ENCODE measurements around the gene ZNF554.

The ZNF554 gene

DNA sequence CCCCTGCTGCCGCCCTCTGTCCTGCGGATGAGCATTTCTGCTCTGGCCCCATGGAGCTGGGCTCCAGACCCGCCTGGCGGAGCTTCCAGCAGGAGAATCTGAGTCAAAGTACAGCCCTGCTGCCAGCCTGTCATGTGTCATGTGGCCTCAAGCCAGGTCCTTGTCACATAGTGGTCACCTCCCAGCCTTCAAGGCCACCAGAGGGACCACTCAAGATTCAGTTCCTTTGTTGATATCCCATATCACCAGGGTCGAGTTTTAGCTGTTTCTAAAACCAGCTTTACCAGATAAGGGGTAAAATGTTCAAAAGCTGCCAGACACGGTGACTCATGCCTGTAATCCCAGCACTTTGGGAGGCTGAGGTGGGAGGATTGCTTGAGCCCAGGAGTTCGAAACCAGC lies 20.9 kb upstream of the ZNF554 start:
- Mint-ChIP-seq H3K9me3 (no peaks in the 10 kb centered on the region), H3K27me3 (ENCODE audit: low read depth) (no peaks in the 10 kb centered on the region), H3K4me3 (no peak overlapping the region), H3K27ac (no peak overlapping the region), H3K36me3 (ENCODE audit: low read depth) (peaks cover 45% of the 10 kb centered on the region), H3K4me1 (no peaks in the 10 kb centered on the region)
- no peak for TF ChIP-seq CTCF (IDR thresholded peaks at IDR 0.05; ENCODE audit: unreplicated experiment in 3 of 3)

DNA sequence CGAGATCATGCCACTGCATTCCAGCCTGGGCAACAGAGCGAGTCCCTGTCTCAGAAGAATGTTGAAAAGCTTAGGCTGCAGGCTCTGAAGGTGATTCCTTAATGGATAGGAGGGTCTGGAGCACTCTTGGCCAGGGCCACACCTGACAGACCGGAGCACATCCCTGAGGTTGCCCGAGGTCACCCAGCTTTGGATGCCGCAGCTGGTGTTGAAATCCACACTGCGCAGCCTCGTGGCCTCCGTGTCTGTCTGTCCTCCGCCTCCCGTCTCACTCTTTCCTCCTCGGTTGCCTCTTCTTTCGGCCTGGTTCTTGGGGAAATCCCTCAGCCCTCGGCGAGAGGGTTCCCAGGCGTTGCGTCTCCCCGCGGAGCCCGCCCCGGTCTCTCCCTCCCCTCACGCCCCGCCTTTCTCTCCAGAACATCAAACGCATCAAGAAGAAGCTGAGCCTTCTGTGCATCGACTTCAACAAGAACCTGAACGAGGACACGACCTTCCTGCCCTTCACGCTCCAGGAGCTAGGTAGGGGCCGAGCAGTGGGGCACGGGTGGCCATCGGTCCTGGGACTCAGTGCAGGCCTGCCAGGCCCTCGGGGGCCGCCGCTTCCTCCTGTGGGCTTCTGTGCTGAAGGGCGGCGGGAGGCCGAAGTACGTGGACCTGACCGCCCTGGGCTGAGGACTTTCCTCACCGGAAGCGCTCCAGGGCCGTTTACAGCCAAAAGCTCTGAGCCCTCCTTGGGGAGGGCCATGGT lies 20.2 kb upstream of the ZNF554 start:
- TF ChIP-seq CTCF (IDR thresholded peaks at IDR 0.05; ENCODE audit: unreplicated experiment in 3 of 3) = no peak
- Mint-ChIP-seq H3K27ac (no peak overlapping the region), H3K36me3 (ENCODE audit: low read depth) (peaks cover 44% of the 10 kb centered on the region), H3K4me3 (no peak overlapping the region), H3K9me3 (no peaks in the 10 kb centered on the region), H3K27me3 (ENCODE audit: low read depth) (no peaks in the 10 kb centered on the region), H3K4me1 (no peaks in the 10 kb centered on the region)

- no peaks in the 10 kb centered on the region for H3K9me3 Mint-ChIP-seq
- no peak for TF ChIP-seq CTCF (IDR thresholded peaks at IDR 0.05; ENCODE audit: unreplicated experiment in 3 of 3)
- H3K27me3 Mint-ChIP-seq (ENCODE audit: low read depth) = no peaks in the 10 kb centered on the region
- H3K4me1 Mint-ChIP-seq = no peaks in the 10 kb centered on the region
- peaks cover 40% of the 10 kb centered on the region for H3K36me3 Mint-ChIP-seq (ENCODE audit: low read depth)
- no peak overlapping the region for H3K4me3 Mint-ChIP-seq
- no peak overlapping the region for H3K27ac Mint-ChIP-seq
These were observed 19.2 kb upstream of the ZNF554 start for GRCh38 chr19:2800506-2800905.

- Mint-ChIP-seq H3K36me3 (ENCODE audit: low read depth) (peaks cover 28% of the 10 kb centered on the region), H3K9me3 (no peaks in the 10 kb centered on the region)
- TF ChIP-seq CTCF (IDR thresholded peaks at IDR 0.05; ENCODE audit: unreplicated experiment in 3 of 3) = no peak
These were observed 16.8 kb upstream of the ZNF554 start for GRCh38 chr19:2802826-2803225.

DNA sequence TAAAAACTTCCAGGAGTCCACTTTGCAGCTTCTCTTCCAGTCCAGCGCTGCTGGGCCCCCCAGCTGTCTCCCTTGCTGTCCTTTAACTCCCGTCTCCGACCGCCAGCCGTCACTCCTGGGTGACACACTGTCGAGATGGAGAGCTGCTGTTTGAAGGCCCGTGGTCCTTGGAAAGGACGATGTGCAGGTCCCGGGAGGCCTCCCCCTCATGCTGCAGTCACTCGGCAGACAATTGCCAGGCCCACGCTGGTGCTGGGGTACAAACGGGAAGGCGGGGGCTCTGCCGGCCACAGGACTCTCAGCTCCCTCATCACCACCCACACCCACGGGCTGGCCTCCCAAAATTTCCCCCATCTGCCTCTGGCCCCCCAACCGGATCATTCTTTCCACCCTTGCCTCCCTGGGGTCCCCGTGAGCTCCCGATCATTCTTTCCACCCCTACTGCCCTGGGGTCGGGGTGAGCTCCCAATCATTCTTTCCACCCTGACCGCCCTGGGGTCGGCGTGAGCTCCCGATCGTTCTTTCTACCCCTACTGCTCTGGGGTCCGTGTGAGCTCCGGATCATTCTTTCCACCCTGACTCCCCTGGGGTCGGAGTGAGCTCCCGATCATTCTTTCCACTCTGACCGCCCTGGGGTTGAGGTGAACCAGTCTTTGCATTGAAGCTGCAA lies 16.0 kb upstream of the ZNF554 start:
- no peak for TF ChIP-seq CTCF (IDR thresholded peaks at IDR 0.05; ENCODE audit: unreplicated experiment in 3 of 3)
- no peaks in the 10 kb centered on the region for H3K9me3 Mint-ChIP-seq
- H3K4me3 Mint-ChIP-seq = no peak overlapping the region
- peaks cover 30% of the 10 kb centered on the region for H3K36me3 Mint-ChIP-seq (ENCODE audit: low read depth)
- H3K27me3 Mint-ChIP-seq (ENCODE audit: low read depth) = no peaks in the 10 kb centered on the region
- no peak overlapping the region for H3K27ac Mint-ChIP-seq
- no peaks in the 10 kb centered on the region for H3K4me1 Mint-ChIP-seq

More at GRCh38 chr19:2802826-2803225, 16.8 kb upstream of the ZNF554 start:
- Mint-ChIP-seq H3K27me3 (ENCODE audit: low read depth) (no peaks in the 10 kb centered on the region), H3K27ac (no peak overlapping the region), H3K4me3 (no peak overlapping the region), H3K4me1 (no peaks in the 10 kb centered on the region)
